Smooth muscle cell (in vitro differentiated cells): ENCODE data around the gene AFM. TPM values are rescaled to one million over a fixed set of nuclear protein-coding genes. Genes with fewer than 3 reads are reported as not detected.

Source experiments
- DNase-seq: peaks from one replicate; lab custom pipeline; 2025; ENCODE audit not compliant: unreplicated experiment; lab: John Stamatoyannopoulos, UW
- H2AFZ ChIP-seq: fragments of 200-600 bp; sonication (generic); 2 replicates; pipeline ENCODE4 v1.6.0; 2016; ENCODE audit warnings: antibody characterized with exemption, low read depth, mild to moderate bottlenecking
- H3F3A ChIP-seq: fragments of 200-600 bp; sonication (generic); 2 replicates; pipeline ENCODE4 v1.6.0; 2017; ENCODE audit warnings: antibody characterized with exemption, low read depth
- H3K27ac ChIP-seq: fragments of 200-600 bp; sonication (generic); 2 replicates; pipeline ENCODE4 v1.5.1; 2016; ENCODE audit warnings: low read depth, mild to moderate bottlenecking
- H3K27me3 ChIP-seq: fragments of 200-600 bp; sonication (generic); 2 replicates; pipeline ENCODE4 v1.6.1; 2016; ENCODE audit warnings: low read depth, mild to moderate bottlenecking
- H3K36me3 ChIP-seq: fragments of 200-600 bp; sonication (generic); 2 replicates; pipeline ENCODE4 v1.5.1; 2016; ENCODE audit warnings: low read depth
- H3K4me1 ChIP-seq: fragments of 200-600 bp; sonication (generic); 2 replicates; pipeline ENCODE4 v1.5.1; 2016; ENCODE audit warnings: low read depth
- H3K4me2 ChIP-seq: fragments of 200-600 bp; sonication (generic); 2 replicates; pipeline ENCODE4 v1.6.0; 2016; ENCODE audit warnings: mild to moderate bottlenecking
- H3K4me3 ChIP-seq: fragments of 200-600 bp; sonication (generic); 2 replicates; pipeline ENCODE4 v1.5.1; 2016; ENCODE audit warnings: mild to moderate bottlenecking
- H3K79me2 ChIP-seq: fragments of 200-600 bp; sonication (generic); 2 replicates; pipeline ENCODE4 v1.6.0; 2016; ENCODE audit warnings: low read depth, mild to moderate bottlenecking
- H3K9ac ChIP-seq: fragments of 200-600 bp; sonication (generic); 2 replicates; pipeline ENCODE4 v1.6.0; 2016; ENCODE audit warnings: low read depth
- H3K9me3 ChIP-seq: fragments of 200-600 bp; sonication (generic); replicated peaks from 2 replicates; pipeline ENCODE4 v1.5.1; 2016; ENCODE audit warnings: low read depth
- H4K20me1 ChIP-seq: fragments of 200-600 bp; sonication (generic); 2 replicates; pipeline ENCODE4 v1.6.0; 2016; ENCODE audit warnings: low read depth
- WGBS: methylation state at CpG from one replicate; pipeline ENCODE4 v1.1.7; 2016; ENCODE audit warnings: low lambda C conversion rate; 5-methylcytosine and 5-hydroxymethylcytosine counted together
- polyA plus RNA-seq: library from polyadenylated mRNA; unstranded; fragments of >200 nt; fragmentation: Nextera tagmentation; extraction: Ambion mirVana; gene quantifications from 2 replicates; pipeline ENCODE4 v1.2.1, GENCODE V29; 2016
- total RNA-seq: library from RNA; depleted of rRNA; stranded (reverse); fragments of >200 nt; gene quantifications from 2 replicates; pipeline ENCODE4 v1.2.3, GENCODE V29; 2014
- TF ChIP-seq, protein P1 (sequence below): fragments of 200-600 bp; sonication (generic); IDR thresholded peaks from 2 replicates; pipeline ENCODE4 v1.5.1; 2017; ENCODE audit warnings: borderline replicate concordance, mild to moderate bottlenecking, antibody characterized with exemption; ENCODE audit not compliant: insufficient read depth, poor library complexity, severe bottlenecking

AFM gene
- total and polyA plus RNA-seq, 2 experiments from 2014 or later, result not detected

DNA sequence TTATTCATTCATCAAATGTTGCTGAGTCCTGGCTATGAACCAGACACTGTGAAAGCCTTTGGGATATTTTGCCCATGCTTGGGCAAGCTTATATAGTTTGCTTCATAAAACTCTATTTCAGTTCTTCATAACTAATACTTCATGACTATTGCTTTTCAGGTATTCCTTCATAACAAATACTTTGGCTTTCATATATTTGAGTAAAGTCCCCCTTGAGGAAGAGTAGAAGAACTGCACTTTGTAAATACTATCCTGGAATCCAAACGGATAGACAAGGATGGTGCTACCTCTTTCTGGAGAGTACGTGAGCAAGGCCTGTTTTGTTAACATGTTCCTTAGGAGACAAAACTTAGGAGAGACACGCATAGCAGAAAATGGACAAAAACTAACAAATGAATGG lies 47.2 kb upstream of the AFM start:
- DNase-seq, result no peak
- no peak overlapping the region for H2AFZ ChIP-seq
- TF ChIP-seq, protein P1, sequence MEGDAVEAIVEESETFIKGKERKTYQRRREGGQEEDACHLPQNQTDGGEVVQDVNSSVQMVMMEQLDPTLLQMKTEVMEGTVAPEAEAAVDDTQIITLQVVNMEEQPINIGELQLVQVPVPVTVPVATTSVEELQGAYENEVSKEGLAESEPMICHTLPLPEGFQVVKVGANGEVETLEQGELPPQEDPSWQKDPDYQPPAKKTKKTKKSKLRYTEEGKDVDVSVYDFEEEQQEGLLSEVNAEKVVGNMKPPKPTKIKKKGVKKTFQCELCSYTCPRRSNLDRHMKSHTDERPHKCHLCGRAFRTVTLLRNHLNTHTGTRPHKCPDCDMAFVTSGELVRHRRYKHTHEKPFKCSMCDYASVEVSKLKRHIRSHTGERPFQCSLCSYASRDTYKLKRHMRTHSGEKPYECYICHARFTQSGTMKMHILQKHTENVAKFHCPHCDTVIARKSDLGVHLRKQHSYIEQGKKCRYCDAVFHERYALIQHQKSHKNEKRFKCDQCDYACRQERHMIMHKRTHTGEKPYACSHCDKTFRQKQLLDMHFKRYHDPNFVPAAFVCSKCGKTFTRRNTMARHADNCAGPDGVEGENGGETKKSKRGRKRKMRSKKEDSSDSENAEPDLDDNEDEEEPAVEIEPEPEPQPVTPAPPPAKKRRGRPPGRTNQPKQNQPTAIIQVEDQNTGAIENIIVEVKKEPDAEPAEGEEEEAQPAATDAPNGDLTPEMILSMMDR, result peak; percentile 49

DNA sequence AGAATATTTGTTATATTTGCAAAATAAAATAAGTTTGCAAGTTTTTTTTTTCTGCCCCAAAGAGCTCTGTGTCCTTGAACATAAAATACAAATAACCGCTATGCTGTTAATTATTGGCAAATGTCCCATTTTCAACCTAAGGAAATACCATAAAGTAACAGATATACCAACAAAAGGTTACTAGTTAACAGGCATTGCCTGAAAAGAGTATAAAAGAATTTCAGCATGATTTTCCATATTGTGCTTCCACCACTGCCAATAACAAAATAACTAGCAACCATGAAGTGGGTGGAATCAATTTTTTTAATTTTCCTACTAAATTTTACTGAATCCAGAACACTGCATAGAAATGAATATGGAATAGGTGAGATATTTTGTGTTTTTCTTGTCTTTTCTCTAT lies 45.6 kb upstream of the AFM start, which contains the start of gene AFP:
Gene AFP, plus strand, starts transcription at position 238 of the 400 bp plus-strand sequence. Its CDS starts 42 bp downstream, at position 280.
- no peak within 1 kb of the TSS for H2AFZ ChIP-seq
- WGBS, result 100% methylated on average over 1 of the region's 1 CpG
- TF ChIP-seq, protein P1, result no peak

More for the DNA sequence above, 47.2 kb upstream of the AFM start:
- no peak overlapping the region for H3K4me2 ChIP-seq
- H3F3A ChIP-seq, result no peaks in the 10 kb centered on the region
- H3K9ac ChIP-seq, result no peak overlapping the region
- no peaks in the 10 kb centered on the region for H3K4me1 ChIP-seq
- no peaks in the 10 kb centered on the region for H3K79me2 ChIP-seq
- no peaks in the 10 kb centered on the region for H4K20me1 ChIP-seq
- no peaks in the 10 kb centered on the region for H3K27me3 ChIP-seq
- H3K36me3 ChIP-seq, result no peaks in the 10 kb centered on the region
- H3K9me3 ChIP-seq, result no peaks in the 10 kb centered on the region
- H3K27ac ChIP-seq, result no peak overlapping the region
- H3K4me3 ChIP-seq, result no peak overlapping the region
- WGBS, result 53% methylated on average over 3 of the region's 3 CpGs

GRCh38 chr4:73436674-73437557 lies 44.6 kb upstream of the AFM start:
- Histone ChIP-seq H3F3A (no peaks in the 10 kb centered on the region), H3K4me3 (peak overlapping the region; percentile 40), H3K9me3 (no peaks in the 10 kb centered on the region), H3K27me3 (no peaks in the 10 kb centered on the region), H3K4me1 (no peaks in the 10 kb centered on the region), H3K79me2 (no peaks in the 10 kb centered on the region), H4K20me1 (no peaks in the 10 kb centered on the region), H3K9ac (no peak overlapping the region), H2AFZ (no peak overlapping the region), H3K36me3 (no peaks in the 10 kb centered on the region), H3K4me2 (no peak overlapping the region), H3K27ac (no peak overlapping the region)
- TF ChIP-seq, protein P1, result no peak
- 89% methylated on average over 3 of the region's 3 CpGs for whole genome bisulfite sequencing
- no peak for DNase-seq

More for the DNA sequence above, 45.6 kb upstream of the AFM start, which contains the start of gene AFP:
- Histone ChIP-seq H3K4me3 (peak within 1 kb of the TSS; percentile 40), H3K27ac (no peak within 1 kb of the TSS), H3K4me1 (no peaks in the 10 kb centered on the region), H3K79me2 (no peaks in the 10 kb centered on the region), H3K4me2 (no peak within 1 kb of the TSS), H3K9ac (no peak within 1 kb of the TSS), H3F3A (no peaks in the 10 kb centered on the region), H3K9me3 (no peaks in the 10 kb centered on the region), H3K36me3 (no peaks in the 10 kb centered on the region), H4K20me1 (no peaks in the 10 kb centered on the region), H3K27me3 (no peaks in the 10 kb centered on the region)
- DNase-seq, result no peak

DNA sequence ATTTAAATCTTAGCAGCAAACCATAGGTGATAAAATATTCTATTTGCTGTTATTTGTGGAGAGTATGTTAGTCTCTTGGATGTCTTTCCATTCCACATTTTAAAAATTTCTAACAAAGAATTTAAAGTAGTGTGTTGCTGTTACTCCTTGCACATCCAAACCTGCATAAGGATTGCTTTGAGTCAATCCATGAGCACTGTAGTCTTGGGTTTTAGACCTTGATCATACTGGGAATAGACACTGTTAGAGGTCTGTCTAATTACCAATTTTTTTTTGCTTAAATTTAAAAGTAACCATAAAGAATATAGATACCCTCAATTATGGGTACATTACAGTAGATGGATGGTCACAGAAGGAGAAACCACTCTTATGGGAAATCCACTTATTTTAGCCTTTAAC lies 44.0 kb upstream of the AFM start:
- H3K4me1 ChIP-seq, result no peaks in the 10 kb centered on the region
- no peaks in the 10 kb centered on the region for H3K79me2 ChIP-seq
- no peak for DNase-seq
- H3F3A ChIP-seq, result no peaks in the 10 kb centered on the region
- TF ChIP-seq, protein P1, result no peak
- peak overlapping the region; percentile 40 for H3K4me3 ChIP-seq
- no peaks in the 10 kb centered on the region for H3K27me3 ChIP-seq
- H3K9me3 ChIP-seq, result no peaks in the 10 kb centered on the region
- H4K20me1 ChIP-seq, result no peaks in the 10 kb centered on the region
- H2AFZ ChIP-seq, result no peak overlapping the region
- no peak overlapping the region for H3K27ac ChIP-seq
- no peak overlapping the region for H3K9ac ChIP-seq
- no peaks in the 10 kb centered on the region for H3K36me3 ChIP-seq
- no peak overlapping the region for H3K4me2 ChIP-seq
